ENCODE results near the gene KCNH4.

The KCNH4 gene

DNA sequence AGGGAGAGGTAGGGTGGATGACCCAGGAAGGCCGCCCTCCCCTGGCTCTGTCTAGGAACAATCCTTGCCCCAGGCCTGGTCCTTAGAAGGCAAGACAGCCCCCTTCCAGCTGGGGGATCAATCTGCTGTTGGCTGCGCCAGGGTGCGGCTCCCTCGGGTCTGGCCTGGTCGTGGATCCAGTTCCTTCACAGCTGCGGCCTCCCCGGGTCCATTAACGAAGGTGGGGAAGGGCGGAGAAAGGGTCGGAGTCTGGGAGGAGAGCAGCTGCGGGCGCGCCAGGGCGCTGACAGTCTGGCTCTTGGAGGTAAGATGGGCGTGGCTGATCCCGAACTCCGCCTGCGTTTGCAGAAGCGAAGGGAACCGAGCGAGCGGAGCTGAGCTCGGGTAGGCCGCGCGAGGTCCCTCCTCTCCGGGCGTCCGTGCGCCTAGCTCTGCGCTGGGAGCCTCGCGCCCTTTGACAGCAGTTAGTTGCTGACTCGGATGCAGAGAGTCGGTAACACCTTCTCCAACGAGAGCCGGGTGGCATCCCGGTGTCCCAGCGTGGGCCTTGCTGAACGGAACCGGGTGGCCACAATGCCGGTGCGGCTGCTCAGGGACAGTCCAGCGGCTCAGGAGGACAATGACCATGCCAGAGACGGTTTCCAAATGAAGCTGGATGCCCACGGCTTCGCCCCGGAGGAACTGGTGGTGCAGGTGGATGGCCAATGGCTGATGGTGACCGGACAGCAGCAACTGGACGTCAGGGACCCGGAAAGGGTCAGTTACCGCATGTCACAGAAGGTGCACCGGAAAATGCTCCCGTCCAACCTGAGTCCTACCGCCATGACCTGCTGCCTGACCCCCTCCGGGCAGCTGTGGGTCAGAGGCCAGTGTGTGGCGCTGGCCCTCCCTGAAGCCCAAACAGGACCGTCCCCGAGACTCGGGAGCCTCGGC is 58.3 kb downstream of the KCNH4 start, which contains the start of gene HSPB9:
TSS of gene HSPB9 (plus strand) at position 434 of the 933 bp plus-strand sequence. CDS start at position 481, 47 bp downstream.
- no peak within 1 kb of the TSS for H3K4me3 ChIP-seq (IDR thresholded peaks at IDR 0.05; ENCODE audit: insufficient read depth, low read depth, low read length)
- peak within 1 kb of the TSS; percentile 90; the same call in 1 of the 2 replicates for H3K4me2 ChIP-seq
- H2AFZ ChIP-seq (ENCODE audit: low read depth), result peak within 1 kb of the TSS; percentile 67; the same call in 1 of the 2 replicates
- peaks cover 33% of the 10 kb centered on the region for H3K4me1 ChIP-seq (ENCODE audit: low read depth, poor library complexity, severe bottlenecking)
- H4K20me1 ChIP-seq (ENCODE audit: insufficient read depth), result no peaks in the 10 kb centered on the region
- no peaks in the 10 kb centered on the region for H3K27me3 ChIP-seq (ENCODE audit: insufficient read depth, low read depth)
- no peak within 1 kb of the TSS for H3K9ac ChIP-seq
- no peak within 1 kb of the TSS for H3K27ac ChIP-seq
- no peak for TF ChIP-seq CTCF (conservative IDR thresholded peaks at IDR 0.05; ENCODE audit: low read depth, low read length)
- H3K36me3 ChIP-seq (ENCODE audit: insufficient read depth), result no peaks in the 10 kb centered on the region
- H3K79me2 ChIP-seq (ENCODE audit: insufficient read depth, low read depth), result no peaks in the 10 kb centered on the region

- Histone ChIP-seq H3K4me3 (IDR thresholded peaks at IDR 0.05; ENCODE audit: insufficient read depth, low read depth, low read length) (no peak within 1 kb of the TSS), H3K9ac (peak within 1 kb of the TSS; percentile 95), H3K27ac (peak within 1 kb of the TSS; percentile 58), H3K79me2 (ENCODE audit: insufficient read depth, low read depth) (no peaks in the 10 kb centered on the region), H3K4me1 (ENCODE audit: low read depth, poor library complexity, severe bottlenecking) (peaks cover 37% of the 10 kb centered on the region), H4K20me1 (ENCODE audit: insufficient read depth) (no peaks in the 10 kb centered on the region), H3K36me3 (ENCODE audit: insufficient read depth) (no peaks in the 10 kb centered on the region), H2AFZ (ENCODE audit: low read depth) (peak within 1 kb of the TSS; percentile 67), H3K4me2 (peak within 1 kb of the TSS; percentile 90), H3K27me3 (ENCODE audit: insufficient read depth, low read depth) (no peaks in the 10 kb centered on the region)
- TF ChIP-seq CTCF (conservative IDR thresholded peaks at IDR 0.05; ENCODE audit: low read depth, low read length), result no peak
These were observed 59.9 kb downstream of the KCNH4 start, which contains the start of gene KAT2A for GRCh38 chr17:42120770-42121769. KAT2A (minus strand) TSS chr17:42121367; CDS start chr17:42121304, 63 bp downstream.

- Histone ChIP-seq H3K4me1 (ENCODE audit: low read depth, poor library complexity, severe bottlenecking) (peaks cover 37% of the 10 kb centered on the region), H3K4me2 (peak overlapping the region; percentile 90), H3K36me3 (ENCODE audit: insufficient read depth) (no peaks in the 10 kb centered on the region), H3K9ac (peak overlapping the region; percentile 95; the same call in 1 of the 2 replicates), H3K27me3 (ENCODE audit: insufficient read depth, low read depth) (no peaks in the 10 kb centered on the region), H3K4me3 (IDR thresholded peaks at IDR 0.05; ENCODE audit: insufficient read depth, low read depth, low read length) (no peak overlapping the region), H3K79me2 (ENCODE audit: insufficient read depth, low read depth) (no peaks in the 10 kb centered on the region), H4K20me1 (ENCODE audit: insufficient read depth) (no peaks in the 10 kb centered on the region), H3K27ac (no peak overlapping the region; the same call in 1 of the 2 replicates), H2AFZ (ENCODE audit: low read depth) (peak overlapping the region; percentile 67)
- no peak for TF ChIP-seq CTCF (conservative IDR thresholded peaks at IDR 0.05; ENCODE audit: low read depth, low read length)
These were observed 60.7 kb downstream of the KCNH4 start for GRCh38 chr17:42120161-42120769.

GRCh38 chr17:42119301-42119700 is 61.6 kb downstream of the KCNH4 start:
- Histone ChIP-seq H3K9ac (no peak overlapping the region), H3K27me3 (ENCODE audit: insufficient read depth, low read depth) (no peaks in the 10 kb centered on the region), H3K79me2 (ENCODE audit: insufficient read depth, low read depth) (no peaks in the 10 kb centered on the region), H3K36me3 (ENCODE audit: insufficient read depth) (no peaks in the 10 kb centered on the region), H3K4me1 (ENCODE audit: low read depth, poor library complexity, severe bottlenecking) (peaks cover 37% of the 10 kb centered on the region), H2AFZ (ENCODE audit: low read depth) (no peak overlapping the region), H3K4me2 (peak overlapping the region; percentile 8; the same call in 1 of the 2 replicates), H3K27ac (no peak overlapping the region), H3K4me3 (IDR thresholded peaks at IDR 0.05; ENCODE audit: insufficient read depth, low read depth, low read length) (no peak overlapping the region), H4K20me1 (ENCODE audit: insufficient read depth) (no peaks in the 10 kb centered on the region)
- no peak for TF ChIP-seq CTCF (conservative IDR thresholded peaks at IDR 0.05; ENCODE audit: low read depth, low read length)

All from KMS-11 (cell line).